ENCODE results near the gene PAOX. TPM values are rescaled to one million over a fixed set of nuclear protein-coding genes. Genes with fewer than 3 reads are reported as not detected.

Gene PAOX
- total and polyA plus RNA-seq, 2 donors (not counting 1 experiment from before 2014, with no cell fraction given), result 21.1 to 24.9 TPM

GRCh38 chr10:133349577-133350011 lies 29.5 kb upstream of the PAOX start:
- DNase-seq (no peak), ATAC-seq (ENCODE audit: low read depth) (no peak)
- Histone ChIP-seq H3K27ac (ENCODE audit: low read length in 2 of 2) (no peak overlapping the region), H3K36me3 (replicated peaks in 1 of 2; ENCODE audit: control extremely low read depth in 1 of 2, control insufficient read depth in 1 of 2, extremely low read depth in 1 of 2, insufficient read depth in 2 of 2, low read length in 1 of 2) (no peaks in the 10 kb centered on the region), H3K9me3 (ENCODE audit: control extremely low read depth in 1 of 3, control insufficient read depth in 2 of 3, insufficient read depth in 1 of 3, low read length in 2 of 3) (peaks cover 0 to 15% (median 0%) of the 10 kb centered on the region in 3 donors), H3K79me2 (ENCODE audit: control insufficient read depth, insufficient read depth, low read length) (peaks cover 3% of the 10 kb centered on the region), H3K4me2 (replicated peaks; ENCODE audit: low read depth, low read length, poor library complexity, severe bottlenecking) (no peak overlapping the region), H2AFZ (ENCODE audit: insufficient read depth, low read depth, low read length, poor library complexity, severe bottlenecking) (no peak overlapping the region), H3K4me3 (ENCODE audit: control extremely low read depth in 1 of 5, extremely low read depth in 1 of 5, insufficient read depth in 1 of 5, low read depth in 2 of 5, low read length in 4 of 5) (no peak overlapping the region), H3K9ac (ENCODE audit: low read length) (no peak overlapping the region), H3K27me3 (replicated peaks in 1 of 4; ENCODE audit: control extremely low read depth in 1 of 4, control insufficient read depth in 3 of 4, insufficient read depth in 4 of 4, low read length in 3 of 4) (peaks cover 0 to 24% (median 7%) of the 10 kb centered on the region in 4 experiments), H3K4me1 (ENCODE audit: control insufficient read depth in 2 of 2, insufficient read depth in 2 of 2, low read length in 2 of 2) (peaks cover 0 to 3% of the 10 kb centered on the region in 2 donors), H4K20me1 (ENCODE audit: control insufficient read depth, insufficient read depth, low read length, poor library complexity, severe bottlenecking) (no peaks in the 10 kb centered on the region)
- Mint-ChIP-seq H3K9me3 (ENCODE audit: insufficient read depth) (no peaks in the 10 kb centered on the region), H3K4me3 (no peak overlapping the region), H3K4me1 (peaks cover 10% of the 10 kb centered on the region), H3K27ac (no peak overlapping the region), H3K27me3 (peaks cover 17% of the 10 kb centered on the region)
- intact Hi-C loops (cut with micrococcal nuclease), result no loop called here
- WGBS (ENCODE audit: insufficient coverage), result 60% methylated on average over 6 of the region's 9 CpGs
- no peak for TF ChIP-seq EZH2 (IDR thresholded peaks at IDR 0.05; ENCODE audit: borderline replicate concordance, insufficient read depth, low read depth, low read length, poor library complexity, severe bottlenecking)
- TF ChIP-seq, protein P1, sequence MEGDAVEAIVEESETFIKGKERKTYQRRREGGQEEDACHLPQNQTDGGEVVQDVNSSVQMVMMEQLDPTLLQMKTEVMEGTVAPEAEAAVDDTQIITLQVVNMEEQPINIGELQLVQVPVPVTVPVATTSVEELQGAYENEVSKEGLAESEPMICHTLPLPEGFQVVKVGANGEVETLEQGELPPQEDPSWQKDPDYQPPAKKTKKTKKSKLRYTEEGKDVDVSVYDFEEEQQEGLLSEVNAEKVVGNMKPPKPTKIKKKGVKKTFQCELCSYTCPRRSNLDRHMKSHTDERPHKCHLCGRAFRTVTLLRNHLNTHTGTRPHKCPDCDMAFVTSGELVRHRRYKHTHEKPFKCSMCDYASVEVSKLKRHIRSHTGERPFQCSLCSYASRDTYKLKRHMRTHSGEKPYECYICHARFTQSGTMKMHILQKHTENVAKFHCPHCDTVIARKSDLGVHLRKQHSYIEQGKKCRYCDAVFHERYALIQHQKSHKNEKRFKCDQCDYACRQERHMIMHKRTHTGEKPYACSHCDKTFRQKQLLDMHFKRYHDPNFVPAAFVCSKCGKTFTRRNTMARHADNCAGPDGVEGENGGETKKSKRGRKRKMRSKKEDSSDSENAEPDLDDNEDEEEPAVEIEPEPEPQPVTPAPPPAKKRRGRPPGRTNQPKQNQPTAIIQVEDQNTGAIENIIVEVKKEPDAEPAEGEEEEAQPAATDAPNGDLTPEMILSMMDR (IDR thresholded peaks at IDR 0.05), result no peak
- CTCF ChIA-PET, result no interaction called here
- POLR2A ChIA-PET, result no interaction called here

DNA sequence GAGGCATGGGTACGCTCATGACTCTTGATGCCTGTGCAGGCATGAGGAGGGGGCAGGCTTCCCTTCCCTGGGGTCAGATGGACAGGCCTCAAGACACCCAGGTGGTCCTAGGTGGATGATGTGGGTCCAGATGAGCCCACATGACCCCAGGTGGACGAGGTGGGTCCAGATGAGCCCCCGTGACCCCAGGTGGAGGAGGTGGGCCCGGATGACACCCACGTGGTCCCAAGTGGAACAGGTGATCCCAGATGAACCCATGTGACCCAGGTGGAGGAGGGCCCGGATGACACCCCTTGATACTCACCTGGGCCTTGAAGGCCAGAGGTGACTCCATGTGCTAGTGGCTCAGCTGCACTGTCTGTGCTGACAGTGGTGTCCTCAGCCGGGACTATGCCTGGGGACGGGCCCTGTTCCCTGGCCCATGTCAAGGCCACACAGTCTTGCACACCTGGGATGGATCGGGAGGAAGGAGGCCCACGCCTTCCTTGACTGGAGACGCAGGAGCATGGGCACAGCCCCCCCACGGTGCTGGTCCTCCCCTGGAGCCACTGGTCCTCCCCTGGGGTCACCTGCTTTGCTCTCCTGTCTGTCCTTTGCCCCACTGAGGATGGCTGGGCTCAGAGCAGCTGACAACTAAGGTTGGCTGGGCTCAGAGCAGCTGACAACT lies 28.6 kb upstream of the PAOX start:
- Histone ChIP-seq H2AFZ (ENCODE audit: insufficient read depth, low read depth, low read length, poor library complexity, severe bottlenecking) (no peak overlapping the region), H3K9ac (ENCODE audit: low read length) (no peak overlapping the region), H3K27ac (ENCODE audit: low read length in 2 of 2) (no peak overlapping the region), H3K36me3 (replicated peaks in 1 of 2; ENCODE audit: control extremely low read depth in 1 of 2, control insufficient read depth in 1 of 2, extremely low read depth in 1 of 2, insufficient read depth in 2 of 2, low read length in 1 of 2) (no peaks in the 10 kb centered on the region), H3K4me2 (replicated peaks; ENCODE audit: low read depth, low read length, poor library complexity, severe bottlenecking) (no peak overlapping the region), H3K4me1 (ENCODE audit: control insufficient read depth in 2 of 2, insufficient read depth in 2 of 2, low read length in 2 of 2) (peaks cover 0 to 6% of the 10 kb centered on the region in 2 donors), H3K4me3 (ENCODE audit: control extremely low read depth in 1 of 5, extremely low read depth in 1 of 5, insufficient read depth in 1 of 5, low read depth in 2 of 5, low read length in 4 of 5) (no peak overlapping the region), H3K27me3 (replicated peaks in 1 of 4; ENCODE audit: control extremely low read depth in 1 of 4, control insufficient read depth in 3 of 4, insufficient read depth in 4 of 4, low read length in 3 of 4) (peaks cover 0 to 19% (median 5%) of the 10 kb centered on the region in 4 experiments), H4K20me1 (ENCODE audit: control insufficient read depth, insufficient read depth, low read length, poor library complexity, severe bottlenecking) (peaks cover 1% of the 10 kb centered on the region), H3K9me3 (ENCODE audit: control extremely low read depth in 1 of 3, control insufficient read depth in 2 of 3, insufficient read depth in 1 of 3, low read length in 2 of 3) (peaks cover 0 to 15% (median 0%) of the 10 kb centered on the region in 3 donors), H3K79me2 (ENCODE audit: control insufficient read depth, insufficient read depth, low read length) (peaks cover 11% of the 10 kb centered on the region)
- WGBS (ENCODE audit: insufficient coverage), result 83% methylated on average over 12 of the region's 12 CpGs
- Mint-ChIP-seq H3K27ac (no peak overlapping the region), H3K4me3 (no peak overlapping the region), H3K27me3 (peaks cover 10% of the 10 kb centered on the region), H3K4me1 (peaks cover 10% of the 10 kb centered on the region), H3K9me3 (ENCODE audit: insufficient read depth) (no peaks in the 10 kb centered on the region)
- ChIA-PET POLR2A (no interaction called here), CTCF (no interaction called here)
- DNase-seq (no peak), ATAC-seq (ENCODE audit: low read depth) (no peak)
- TF ChIP-seq EZH2 (IDR thresholded peaks at IDR 0.05; ENCODE audit: borderline replicate concordance, insufficient read depth, low read depth, low read length, poor library complexity, severe bottlenecking), result no peak
- TF ChIP-seq, protein P1 (IDR thresholded peaks at IDR 0.05), result no peak
- intact Hi-C loops (cut with micrococcal nuclease), result no loop called here
